IPS DF 4.7 (cell line): ENCODE measurements around the gene RNF38.
"Not testable (repeated sequence)": the region's sequence is repeated elsewhere in the genome, so short reads cannot be mapped to it uniquely, and the experiment has no call there.

Experiments
- DNase-seq: peaks from one replicate; pipeline ENCODE4 v3.0.0-alpha.2; 2013; ENCODE audit warnings: low spot score; ENCODE audit errors: extremely low read depth

RNF38 gene

GRCh38 chr9:36399980-36400331, at the start of gene RNF38:
Gene RNF38 (minus strand): TSS chr9:36400269. CDS start chr9:36400108, 161 bp downstream.
- no peak for DNase-seq

GRCh38 chr9:36448555-36448954, 48.5 kb upstream of the RNF38 start:
- DNase-seq, result not testable (repeated sequence)

- no peak for DNase-seq
Observed at GRCh38 chr9:36448017-36448416, 47.9 kb upstream of the RNF38 start.

DNA sequence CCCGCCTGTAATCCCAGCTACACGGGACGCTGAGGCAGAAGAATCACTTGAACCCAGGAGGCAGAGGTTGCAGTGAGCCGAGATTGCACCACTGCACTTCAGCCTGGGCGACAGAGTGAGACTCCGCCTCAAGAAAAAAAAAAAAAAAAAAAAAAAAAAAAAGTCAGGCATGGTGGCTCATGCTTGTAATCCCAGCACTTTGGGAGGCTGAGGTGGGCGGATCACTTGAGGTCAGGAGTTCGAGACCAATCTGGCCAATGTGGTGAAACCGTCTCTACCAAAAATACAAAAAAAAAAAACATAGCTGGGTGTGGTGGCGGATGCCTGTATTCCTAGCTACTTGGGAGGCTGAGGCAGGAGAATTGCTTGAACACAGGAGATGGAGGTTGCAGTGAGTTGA, 46.6 kb upstream of the RNF38 start:
- not testable (repeated sequence) for DNase-seq

GRCh38 chr9:36445800-36446361, 45.8 kb upstream of the RNF38 start:
- no peak for DNase-seq

DNA sequence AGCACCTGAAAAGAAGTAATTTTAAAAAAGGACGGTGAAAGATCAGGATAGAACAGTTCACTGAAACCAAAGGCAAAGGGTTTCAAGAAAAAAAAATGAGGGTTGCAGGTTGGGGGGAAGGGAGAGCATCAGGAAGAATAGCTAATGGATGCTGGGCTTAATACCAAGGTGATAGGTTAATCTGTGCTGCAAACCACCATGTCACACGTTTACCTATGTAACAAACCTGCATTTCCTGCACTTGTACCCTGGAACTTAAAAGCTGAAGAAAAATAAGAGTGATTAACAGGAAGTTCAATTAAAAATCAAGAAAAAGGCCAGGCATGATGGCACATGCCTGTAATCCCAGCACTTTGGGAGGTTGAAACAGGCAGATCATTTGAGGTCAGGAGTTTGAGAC, 44.1 kb upstream of the RNF38 start:
- DNase-seq, result no peak

DNA sequence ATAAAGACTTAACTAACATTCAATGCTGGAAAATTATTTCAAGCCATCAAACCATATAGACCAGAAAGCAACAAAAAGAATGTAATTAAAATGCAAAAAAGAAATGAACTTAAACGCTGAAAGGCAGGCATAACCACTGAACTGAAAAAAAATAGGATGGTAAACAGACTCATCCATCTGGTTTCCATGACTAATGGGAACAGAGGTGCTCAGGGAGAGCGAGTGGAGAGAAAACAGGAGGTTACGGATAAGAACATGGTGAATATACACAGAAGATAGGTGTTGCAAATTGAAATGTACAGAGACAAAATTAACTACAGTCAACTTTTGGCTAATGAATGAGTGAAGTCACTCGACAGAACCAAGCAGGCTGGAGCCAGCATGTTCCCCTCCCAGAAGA, 43.5 kb upstream of the RNF38 start:
- DNase-seq, result no peak

GRCh38 chr9:36442710-36443109, 42.6 kb upstream of the RNF38 start:
- DNase-seq, result no peak

DNA sequence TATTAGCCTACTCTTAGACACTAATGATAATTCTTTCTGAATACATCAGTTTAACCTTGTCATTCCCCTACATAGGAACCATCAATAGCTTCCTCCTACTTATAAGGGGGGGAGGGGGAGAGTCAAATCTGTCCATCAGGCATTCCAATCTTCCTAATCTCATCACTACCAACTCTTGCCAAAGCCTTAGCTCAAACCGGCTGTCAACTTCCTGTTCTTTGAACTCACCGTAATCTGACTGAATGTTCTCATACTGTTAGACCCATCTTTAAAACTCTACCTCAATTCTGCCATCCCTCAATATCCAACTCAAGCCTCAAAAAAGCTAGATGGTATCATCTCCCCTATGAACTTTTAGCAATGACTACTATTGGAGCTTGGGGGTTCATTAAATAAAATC, 41.9 kb upstream of the RNF38 start:
- DNase-seq, result no peak

GRCh38 chr9:36438536-36439236, 38.6 kb upstream of the RNF38 start:
- no peak for DNase-seq

- DNase-seq, result no peak
Observed at GRCh38 chr9:36437790-36438189, 37.7 kb upstream of the RNF38 start.

GRCh38 chr9:36436909-36437308, 36.8 kb upstream of the RNF38 start:
- no peak for DNase-seq

DNA sequence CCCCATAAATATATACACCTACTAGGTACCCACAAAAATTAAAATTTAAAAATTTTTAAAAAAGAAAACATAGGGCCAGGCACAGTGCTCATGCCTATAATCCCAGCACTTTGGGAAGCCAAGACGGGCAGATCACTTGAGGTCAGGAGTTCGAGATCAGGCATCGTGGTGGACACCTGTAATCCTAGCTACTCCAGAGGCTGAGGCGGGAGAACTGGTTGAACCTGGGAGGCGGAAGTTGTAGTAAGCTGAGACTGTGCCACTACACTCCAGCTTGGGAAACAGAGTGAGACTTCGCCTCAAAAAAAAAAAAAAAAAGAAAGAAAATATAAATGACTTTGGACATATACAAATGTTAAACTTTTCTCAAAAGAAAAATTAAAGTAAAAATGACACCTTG, 33.3 kb upstream of the RNF38 start:
- no peak for DNase-seq

- DNase-seq, result no peak
Observed at GRCh38 chr9:36431078-36431477, 31.0 kb upstream of the RNF38 start.

GRCh38 chr9:36426945-36427344, 26.9 kb upstream of the RNF38 start:
- no peak for DNase-seq

DNA sequence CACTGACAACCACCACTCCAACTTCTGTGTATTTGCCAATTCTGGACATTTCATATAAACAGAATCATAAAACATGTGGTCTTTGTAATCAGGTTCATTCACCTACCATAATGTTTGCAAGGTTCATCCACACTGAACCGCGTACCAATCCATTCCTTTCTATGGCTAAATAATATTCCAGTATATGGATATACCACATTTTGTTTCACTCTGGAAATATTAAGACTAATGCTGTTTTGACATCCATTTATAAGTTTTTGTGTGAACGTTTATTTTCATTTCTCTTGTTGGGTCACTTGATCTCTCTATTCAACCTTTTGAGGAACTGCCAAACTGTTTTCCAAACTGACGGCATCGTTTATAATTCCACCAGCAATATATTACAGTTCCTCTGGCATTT, 26.3 kb upstream of the RNF38 start:
- DNase-seq, result no peak

DNA sequence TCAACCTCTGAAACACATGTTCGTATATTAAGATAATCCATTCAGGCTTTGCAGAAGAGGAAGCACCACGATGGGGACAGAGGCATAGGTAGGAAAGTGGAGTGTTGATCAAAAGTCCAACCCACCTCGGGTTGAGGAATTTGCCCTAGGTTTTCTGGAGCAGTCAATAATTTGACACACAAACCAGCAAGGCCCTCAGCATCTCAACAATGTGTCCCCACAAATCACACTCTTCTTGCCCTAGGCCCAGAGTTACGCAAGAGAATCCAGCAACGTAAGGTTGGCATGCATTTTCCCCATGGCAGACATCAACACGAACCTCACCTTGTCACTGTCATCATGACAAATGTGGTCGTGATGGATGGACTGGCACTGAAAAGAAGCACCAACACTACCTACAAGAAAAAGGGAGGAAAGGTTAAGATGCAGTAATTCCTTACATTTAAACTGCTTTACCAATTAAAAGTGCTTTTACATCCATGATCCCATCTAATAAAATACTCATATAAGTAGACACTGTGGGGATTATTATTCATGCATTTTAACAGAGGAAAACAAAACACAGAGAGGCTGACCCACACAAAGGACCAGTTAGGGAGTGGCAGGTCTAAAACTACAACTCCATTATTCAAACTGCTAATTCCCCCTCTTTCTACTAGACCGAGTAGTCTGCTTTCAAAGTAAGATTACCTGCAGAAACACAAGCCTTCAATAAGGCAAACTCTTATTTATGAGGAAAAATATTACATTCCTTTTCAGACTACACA, 24.4 kb upstream of the RNF38 start:
- no peak for DNase-seq

GRCh38 chr9:36423206-36423605, 23.1 kb upstream of the RNF38 start:
- no peak for DNase-seq

- DNase-seq, result no peak
Observed at GRCh38 chr9:36416890-36417289, 16.8 kb upstream of the RNF38 start.

- no peak for DNase-seq
Observed at GRCh38 chr9:36415822-36416525, 15.9 kb upstream of the RNF38 start.

GRCh38 chr9:36411410-36411809, 11.3 kb upstream of the RNF38 start:
- DNase-seq, result not testable (repeated sequence)

DNA sequence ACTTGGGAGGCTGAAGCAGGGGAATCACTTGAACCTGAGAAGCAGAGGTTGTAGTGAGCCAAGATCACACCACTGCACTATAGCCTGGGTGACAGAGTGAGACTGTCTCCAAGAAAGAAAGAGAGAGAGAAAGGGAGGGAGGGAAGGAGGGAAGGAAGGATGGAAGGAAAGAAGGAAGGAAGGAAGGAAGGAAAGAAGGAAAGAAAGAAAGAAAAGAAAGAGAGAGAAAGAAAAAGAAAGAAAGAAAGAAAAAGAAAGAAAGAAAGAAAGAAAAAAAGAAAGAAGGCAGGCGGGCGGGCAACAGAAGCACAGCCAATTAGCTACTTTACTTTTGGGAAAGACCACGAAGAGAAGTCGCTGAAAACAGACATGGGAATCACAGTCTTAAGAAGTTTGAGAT, 9.0 kb upstream of the RNF38 start:
- DNase-seq, result not testable (repeated sequence)
